GM23338 (cell line): ENCODE results near the gene PIM3. TPM values are rescaled to one million over a fixed set of nuclear protein-coding genes. Genes with fewer than 3 reads are reported as not detected.

Source experiments
- ATAC-seq: fragments of 200-7000 bp; cut with Tn5 transposase; 3 replicates; pipeline ENCODE4 v1.9.1; 2020
- DNase-seq: peaks from one replicate; pipeline ENCODE4 v3.0.0-alpha.2; 2015; ENCODE audit warnings: low spot score
- H2AFZ ChIP-seq: fragments of 200-600 bp; sonication (generic); 2 replicates; pipeline ENCODE4 v1.8.0; 2016; ENCODE audit warnings: antibody characterized with exemption, mild to moderate bottlenecking, moderate library complexity
- H3F3A ChIP-seq: fragments of 200-600 bp; sonication (generic); replicated peaks from 2 replicates; pipeline ENCODE4 v1.8.0; 2017; ENCODE audit warnings: antibody characterized with exemption, mixed run types, low read depth
- H3K27ac ChIP-seq: fragments of 200-600 bp; sonication (generic); 2 replicates; pipeline ENCODE4 v1.6.1; 2016; ENCODE audit warnings: low read depth
- H3K27me3 ChIP-seq: fragments of 200-600 bp; sonication (generic); 2 replicates; pipeline ENCODE4 v1.8.0; 2016; ENCODE audit warnings: mild to moderate bottlenecking, mixed run types, moderate library complexity; ENCODE audit not compliant: insufficient read depth
- H3K36me3 ChIP-seq: fragments of 200-600 bp; sonication (generic); 2 replicates; pipeline ENCODE4 v1.8.0; 2016; ENCODE audit warnings: mild to moderate bottlenecking; ENCODE audit not compliant: insufficient read depth
- H3K4me1 ChIP-seq: fragments of 200-600 bp; sonication (generic); 2 replicates; pipeline ENCODE4 v1.8.0; 2016; ENCODE audit warnings: mild to moderate bottlenecking, moderate library complexity; ENCODE audit not compliant: insufficient read depth
- H3K4me2 ChIP-seq: fragments of 200-600 bp; sonication (generic); 2 replicates; pipeline ENCODE4 v1.7.1; 2017; ENCODE audit warnings: mixed run types
- H3K4me3 ChIP-seq: fragments of 200-600 bp; sonication (generic); 2 replicates; pipeline ENCODE4 v1.6.1; 2016; ENCODE audit warnings: mixed run types
- H3K79me2 ChIP-seq: fragments of 200-600 bp; sonication (generic); replicated peaks from 2 replicates; pipeline ENCODE4 v1.8.0; 2017; ENCODE audit warnings: mild to moderate bottlenecking; ENCODE audit not compliant: insufficient read depth
- H3K9me2 ChIP-seq: fragments of 200-600 bp; sonication (generic); 2 replicates; pipeline ENCODE4 v1.8.0; 2017; ENCODE audit not compliant: insufficient read depth
- H4K20me1 ChIP-seq: fragments of 200-600 bp; sonication (generic); replicated peaks from 2 replicates; pipeline ENCODE4 v1.8.0; 2017; ENCODE audit warnings: mild to moderate bottlenecking; ENCODE audit not compliant: insufficient read depth
- H3K27ac Mint-ChIP-seq: 2 replicates; pipeline ENCODE4 v1.8.0; 2020; ENCODE audit warnings: inconsistent platforms, mild to moderate bottlenecking, moderate library complexity, mixed read lengths
- H3K27me3 Mint-ChIP-seq: 3 replicates; pipeline ENCODE4 v1.8.0; 2022; ENCODE audit warnings: low read depth, mild to moderate bottlenecking, moderate library complexity, mixed read lengths, inconsistent platforms; ENCODE audit not compliant: insufficient read depth, poor library complexity
- H3K36me3 Mint-ChIP-seq: 3 replicates; pipeline ENCODE4 v1.8.0; 2021; ENCODE audit warnings: low read depth, mild to moderate bottlenecking, inconsistent platforms, moderate library complexity, mixed read lengths
- H3K4me1 Mint-ChIP-seq: 3 replicates; pipeline ENCODE4 v1.8.0; 2020; ENCODE audit warnings: mild to moderate bottlenecking, inconsistent platforms, mixed read lengths
- H3K4me3 Mint-ChIP-seq: 3 replicates; pipeline ENCODE4 v1.8.0; 2021; ENCODE audit warnings: moderate library complexity, mild to moderate bottlenecking, inconsistent platforms, mixed read lengths
- H3K9me3 Mint-ChIP-seq: 3 replicates; pipeline ENCODE4 v1.8.0; 2020; ENCODE audit warnings: moderate library complexity, mild to moderate bottlenecking, inconsistent platforms, mixed read lengths
- CREB1 ChIP-seq: fragments of 250-450 bp; sonication (Bioruptor Pico); IDR thresholded peaks from 2 replicates; pipeline ENCODE4 v1.5.0; 2020; ENCODE audit warnings: low read depth, mild to moderate bottlenecking, moderate library complexity
- EZH2phosphoT487 ChIP-seq: fragments of 200-600 bp; sonication (generic); IDR thresholded peaks from one replicate; pipeline ENCODE4 v1.8.1; 2018; ENCODE audit warnings: antibody characterized with exemption; ENCODE audit not compliant: unreplicated experiment
- NANOG ChIP-seq: IDR thresholded peaks from 2 replicates; pipeline ENCODE4 v1.6.1; 2016; ENCODE audit warnings: antibody characterized with exemption, borderline replicate concordance
- polyA plus RNA-seq: library from polyadenylated mRNA; unstranded; fragments of >200 nt; fragmentation: Nextera tagmentation; extraction: Ambion mirVana; gene quantifications from 2 replicates; pipeline ENCODE4 v1.2.1, GENCODE V29; 2016
- total RNA-seq: library from RNA; depleted of rRNA; stranded (reverse); fragments of >200 nt; shearing (Covaris generic); gene quantifications from 2 replicates; pipeline ENCODE4 v1.2.3, GENCODE V29; 2014
- TF ChIP-seq, protein P1 (sequence below): fragments of 250-450 bp; sonication (Bioruptor Pico); IDR thresholded peaks from 2 replicates; pipeline ENCODE4 v1.5.0; 2020; ENCODE audit warnings: mild to moderate bottlenecking, moderate library complexity
- TF ChIP-seq, protein P2 (sequence below), 2 experiments: fragments of 200-600 bp in 1 of 2; sonication (generic) in 1 of 2; conservative IDR thresholded peaks; 2 replicates each; pipeline versions ENCODE4 v1.5.1 to v1.6.1; 2016 to 2017; ENCODE audit warnings: antibody characterized with exemption in 2 of 2, low read depth in 2 of 2, mild to moderate bottlenecking in 2 of 2, moderate library complexity in 1 of 2

Gene PIM3
- total and polyA plus RNA-seq, 2 experiments from 2014 or later = 17.7 to 37.3 TPM

DNA sequence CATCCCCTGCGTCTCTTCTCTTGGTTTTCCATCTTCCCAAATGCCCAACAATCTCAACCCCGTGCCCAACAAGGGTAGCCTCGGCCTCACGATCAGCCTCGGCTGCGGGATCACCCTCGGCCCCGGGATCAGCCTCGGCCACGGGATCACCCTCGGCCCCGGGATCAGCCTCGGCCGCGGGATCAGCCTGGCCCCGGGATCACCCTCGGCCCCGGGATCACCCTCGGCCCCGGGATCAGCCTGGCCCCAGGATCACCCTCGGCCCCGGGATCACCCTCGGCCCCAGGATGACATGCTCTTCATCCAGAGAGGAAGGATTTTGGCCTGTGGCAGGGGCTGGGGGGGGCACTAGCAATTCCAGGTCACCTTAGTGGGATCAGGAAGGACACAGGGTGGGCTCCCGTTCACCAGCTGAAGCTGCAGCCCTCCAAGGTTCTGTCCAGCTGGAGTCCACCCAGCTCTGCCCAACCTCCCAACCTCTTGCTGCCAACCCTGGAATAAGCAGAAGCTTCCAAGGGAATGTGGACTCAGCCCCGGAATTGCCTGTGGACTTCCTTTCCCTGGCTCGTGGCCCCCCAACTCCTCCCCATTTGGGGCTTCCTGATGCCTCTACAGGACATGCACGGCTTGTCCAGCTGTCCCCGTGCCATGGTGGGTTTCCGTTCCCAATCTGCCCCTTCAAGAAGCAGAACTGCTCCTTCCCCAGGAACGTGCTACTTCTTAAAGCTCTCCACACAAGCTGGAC lies 48.5 kb upstream of the PIM3 start (continued):
- TF ChIP-seq, protein P1, sequence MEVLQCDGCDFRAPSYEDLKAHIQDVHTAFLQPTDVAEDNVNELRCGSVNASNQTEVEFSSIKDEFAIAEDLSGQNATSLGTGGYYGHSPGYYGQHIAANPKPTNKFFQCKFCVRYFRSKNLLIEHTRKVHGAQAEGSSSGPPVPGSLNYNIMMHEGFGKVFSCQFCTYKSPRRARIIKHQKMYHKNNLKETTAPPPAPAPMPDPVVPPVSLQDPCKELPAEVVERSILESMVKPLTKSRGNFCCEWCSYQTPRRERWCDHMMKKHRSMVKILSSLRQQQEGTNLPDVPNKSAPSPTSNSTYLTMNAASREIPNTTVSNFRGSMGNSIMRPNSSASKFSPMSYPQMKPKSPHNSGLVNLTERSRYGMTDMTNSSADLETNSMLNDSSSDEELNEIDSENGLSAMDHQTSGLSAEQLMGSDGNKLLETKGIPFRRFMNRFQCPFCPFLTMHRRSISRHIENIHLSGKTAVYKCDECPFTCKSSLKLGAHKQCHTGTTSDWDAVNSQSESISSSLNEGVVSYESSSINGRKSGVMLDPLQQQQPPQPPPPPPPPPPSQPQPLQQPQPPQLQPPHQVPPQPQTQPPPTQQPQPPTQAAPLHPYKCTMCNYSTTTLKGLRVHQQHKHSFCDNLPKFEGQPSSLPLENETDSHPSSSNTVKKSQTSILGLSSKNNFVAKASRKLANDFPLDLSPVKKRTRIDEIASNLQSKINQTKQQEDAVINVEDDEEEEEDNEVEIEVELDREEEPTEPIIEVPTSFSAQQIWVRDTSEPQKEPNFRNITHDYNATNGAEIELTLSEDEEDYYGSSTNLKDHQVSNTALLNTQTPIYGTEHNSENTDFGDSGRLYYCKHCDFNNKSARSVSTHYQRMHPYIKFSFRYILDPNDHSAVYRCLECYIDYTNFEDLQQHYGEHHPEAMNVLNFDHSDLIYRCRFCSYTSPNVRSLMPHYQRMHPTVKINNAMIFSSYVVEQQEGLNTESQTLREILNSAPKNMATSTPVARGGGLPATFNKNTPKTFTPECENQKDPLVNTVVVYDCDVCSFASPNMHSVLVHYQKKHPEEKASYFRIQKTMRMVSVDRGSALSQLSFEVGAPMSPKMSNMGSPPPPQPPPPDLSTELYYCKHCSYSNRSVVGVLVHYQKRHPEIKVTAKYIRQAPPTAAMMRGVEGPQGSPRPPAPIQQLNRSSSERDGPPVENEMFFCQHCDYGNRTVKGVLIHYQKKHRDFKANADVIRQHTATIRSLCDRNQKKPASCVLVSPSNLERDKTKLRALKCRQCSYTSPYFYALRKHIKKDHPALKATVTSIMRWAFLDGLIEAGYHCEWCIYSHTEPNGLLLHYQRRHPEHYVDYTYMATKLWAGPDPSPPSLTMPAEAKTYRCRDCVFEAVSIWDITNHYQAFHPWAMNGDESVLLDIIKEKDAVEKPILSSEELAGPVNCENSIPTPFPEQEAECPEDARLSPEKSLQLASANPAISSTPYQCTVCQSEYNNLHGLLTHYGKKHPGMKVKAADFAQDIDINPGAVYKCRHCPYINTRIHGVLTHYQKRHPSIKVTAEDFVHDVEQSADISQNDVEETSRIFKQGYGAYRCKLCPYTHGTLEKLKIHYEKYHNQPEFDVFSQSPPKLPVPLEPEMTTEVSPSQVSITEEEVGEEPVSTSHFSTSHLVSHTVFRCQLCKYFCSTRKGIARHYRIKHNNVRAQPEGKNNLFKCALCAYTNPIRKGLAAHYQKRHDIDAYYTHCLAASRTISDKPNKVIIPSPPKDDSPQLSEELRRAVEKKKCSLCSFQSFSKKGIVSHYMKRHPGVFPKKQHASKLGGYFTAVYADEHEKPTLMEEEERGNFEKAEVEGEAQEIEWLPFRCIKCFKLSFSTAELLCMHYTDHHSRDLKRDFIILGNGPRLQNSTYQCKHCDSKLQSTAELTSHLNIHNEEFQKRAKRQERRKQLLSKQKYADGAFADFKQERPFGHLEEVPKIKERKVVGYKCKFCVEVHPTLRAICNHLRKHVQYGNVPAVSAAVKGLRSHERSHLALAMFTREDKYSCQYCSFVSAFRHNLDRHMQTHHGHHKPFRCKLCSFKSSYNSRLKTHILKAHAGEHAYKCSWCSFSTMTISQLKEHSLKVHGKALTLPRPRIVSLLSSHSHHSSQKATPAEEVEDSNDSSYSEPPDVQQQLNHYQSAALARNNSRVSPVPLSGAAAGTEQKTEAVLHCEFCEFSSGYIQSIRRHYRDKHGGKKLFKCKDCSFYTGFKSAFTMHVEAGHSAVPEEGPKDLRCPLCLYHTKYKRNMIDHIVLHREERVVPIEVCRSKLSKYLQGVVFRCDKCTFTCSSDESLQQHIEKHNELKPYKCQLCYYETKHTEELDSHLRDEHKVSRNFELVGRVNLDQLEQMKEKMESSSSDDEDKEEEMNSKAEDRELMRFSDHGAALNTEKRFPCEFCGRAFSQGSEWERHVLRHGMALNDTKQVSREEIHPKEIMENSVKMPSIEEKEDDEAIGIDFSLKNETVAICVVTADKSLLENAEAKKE (CRISPR knock-in tag) = no peak
- TF ChIP-seq CREB1 (CRISPR knock-in tag) = no peak
- TF ChIP-seq, protein P2, sequence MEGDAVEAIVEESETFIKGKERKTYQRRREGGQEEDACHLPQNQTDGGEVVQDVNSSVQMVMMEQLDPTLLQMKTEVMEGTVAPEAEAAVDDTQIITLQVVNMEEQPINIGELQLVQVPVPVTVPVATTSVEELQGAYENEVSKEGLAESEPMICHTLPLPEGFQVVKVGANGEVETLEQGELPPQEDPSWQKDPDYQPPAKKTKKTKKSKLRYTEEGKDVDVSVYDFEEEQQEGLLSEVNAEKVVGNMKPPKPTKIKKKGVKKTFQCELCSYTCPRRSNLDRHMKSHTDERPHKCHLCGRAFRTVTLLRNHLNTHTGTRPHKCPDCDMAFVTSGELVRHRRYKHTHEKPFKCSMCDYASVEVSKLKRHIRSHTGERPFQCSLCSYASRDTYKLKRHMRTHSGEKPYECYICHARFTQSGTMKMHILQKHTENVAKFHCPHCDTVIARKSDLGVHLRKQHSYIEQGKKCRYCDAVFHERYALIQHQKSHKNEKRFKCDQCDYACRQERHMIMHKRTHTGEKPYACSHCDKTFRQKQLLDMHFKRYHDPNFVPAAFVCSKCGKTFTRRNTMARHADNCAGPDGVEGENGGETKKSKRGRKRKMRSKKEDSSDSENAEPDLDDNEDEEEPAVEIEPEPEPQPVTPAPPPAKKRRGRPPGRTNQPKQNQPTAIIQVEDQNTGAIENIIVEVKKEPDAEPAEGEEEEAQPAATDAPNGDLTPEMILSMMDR (conservative IDR thresholded peaks at IDR 0.05; ENCODE audit: low read depth in 2 of 2) = no peak

DNA sequence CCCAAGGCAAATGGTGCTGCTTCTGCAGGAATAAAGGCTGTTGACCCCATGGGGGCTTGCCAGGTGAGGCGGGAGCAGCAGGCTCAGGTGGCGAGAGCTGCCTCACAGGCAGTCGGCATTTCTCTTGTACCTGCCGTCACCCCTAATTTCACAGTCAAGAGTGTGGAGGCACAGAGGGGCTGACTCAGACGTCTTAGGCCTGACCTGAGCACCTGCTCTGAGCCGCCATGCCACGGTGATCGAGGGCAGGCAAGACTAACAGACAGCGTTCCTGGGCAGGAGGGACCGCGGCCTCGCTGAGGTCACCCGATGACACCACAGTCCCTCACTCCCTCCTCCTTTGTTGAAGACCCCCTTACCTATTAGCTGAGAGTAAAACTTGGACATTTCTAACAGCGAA lies 47.5 kb upstream of the PIM3 start:
- Histone ChIP-seq H3K79me2 (peaks cover 17% of the 10 kb centered on the region), H3K27me3 (no peaks in the 10 kb centered on the region), H2AFZ (no peak overlapping the region), H3K9me2 (no peaks in the 10 kb centered on the region), H3F3A (peaks cover 6% of the 10 kb centered on the region; the same call in 1 of the 2 replicates), H3K4me1 (no peaks in the 10 kb centered on the region; the same call in 1 of the 2 replicates), H3K4me3 (no peak overlapping the region), H3K36me3 (no peaks in the 10 kb centered on the region), H3K27ac (no peak overlapping the region), H4K20me1 (no peaks in the 10 kb centered on the region; the same call in 1 of the 2 replicates), H3K4me2 (no peak overlapping the region)
- peaks cover 7% of the 10 kb centered on the region for H3K27me3 Mint-ChIP-seq
- DNase-seq (no peak), ATAC-seq (no peak)
- peaks cover 3% of the 10 kb centered on the region; the same call in 1 of the 3 replicates for H3K36me3 Mint-ChIP-seq
- no peaks in the 10 kb centered on the region; the same call in 2 of the 3 replicates for H3K4me1 Mint-ChIP-seq
- no peak for TF ChIP-seq CREB1 (CRISPR knock-in tag)
- no peak for TF ChIP-seq NANOG
- TF ChIP-seq, protein P2 (conservative IDR thresholded peaks at IDR 0.05; ENCODE audit: low read depth in 2 of 2) = no peak
- no peak for TF ChIP-seq EZH2phosphoT487
- no peak overlapping the region for H3K27ac Mint-ChIP-seq
- H3K4me3 Mint-ChIP-seq = no peak overlapping the region
- H3K9me3 Mint-ChIP-seq = no peaks in the 10 kb centered on the region
